Ishikawa (cell line): ENCODE results near the gene ACOXL.

Source experiments
- EP300 ChIP-seq: IDR thresholded peaks from 2 replicates; pipeline ENCODE4 v1.6.1; 2012; ENCODE audit warnings: borderline replicate concordance
- TAF1 ChIP-seq: IDR thresholded peaks from 2 replicates; pipeline ENCODE4 v1.6.1; 2012; ENCODE audit warnings: low read depth, mild to moderate bottlenecking
- YY1 ChIP-seq: IDR thresholded peaks from 2 replicates; pipeline ENCODE4 v1.6.1; 2012; ENCODE audit warnings: low read depth
- ZBTB7A ChIP-seq: IDR thresholded peaks from 2 replicates; pipeline ENCODE4 v1.6.1; 2012; ENCODE audit warnings: low read depth
- TF ChIP-seq, protein P1 (sequence below): IDR thresholded peaks from 2 replicates; pipeline ENCODE4 v1.6.1; 2012
- TF ChIP-seq, protein P2 (sequence below): IDR thresholded peaks from 2 replicates; pipeline ENCODE4 v1.6.1; 2012

DNA sequence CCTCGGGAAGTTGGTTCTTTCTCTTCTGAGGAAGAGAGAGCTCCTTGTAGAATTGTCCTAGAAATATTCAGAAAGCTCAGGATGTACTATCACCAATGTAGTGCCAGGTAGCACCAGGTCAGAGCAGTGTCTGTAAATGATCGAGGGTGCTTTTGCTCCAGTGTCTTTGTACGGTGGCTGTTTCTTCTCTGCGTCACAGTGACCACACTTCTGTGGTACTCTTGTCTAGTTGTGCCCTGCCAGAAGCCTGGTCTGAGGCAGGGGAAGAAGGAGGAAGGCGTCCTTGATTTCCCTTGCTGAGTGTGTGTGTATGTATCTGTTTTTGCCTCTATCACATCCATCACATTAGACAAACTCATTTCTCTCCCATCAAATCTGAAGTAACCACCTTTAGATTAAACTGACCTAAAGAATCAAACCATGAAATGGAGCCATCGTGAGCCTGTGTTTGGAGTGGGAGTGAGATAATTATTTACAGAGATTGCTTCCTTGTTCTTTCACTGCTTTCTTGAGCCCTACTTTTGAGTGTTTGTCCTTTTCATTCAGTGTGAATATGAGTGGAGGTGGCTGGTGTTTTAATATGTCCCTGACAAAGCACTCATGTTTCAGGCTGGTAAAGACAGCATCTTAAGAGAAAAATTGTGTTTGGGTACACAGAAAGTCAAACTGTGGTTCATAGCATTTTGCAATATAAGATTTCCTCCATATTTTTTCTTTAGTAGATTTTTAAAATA is 97.2 kb downstream of the ACOXL start:
- no peak for TF ChIP-seq YY1
- TF ChIP-seq TAF1: no peak
- TF ChIP-seq, protein P1, sequence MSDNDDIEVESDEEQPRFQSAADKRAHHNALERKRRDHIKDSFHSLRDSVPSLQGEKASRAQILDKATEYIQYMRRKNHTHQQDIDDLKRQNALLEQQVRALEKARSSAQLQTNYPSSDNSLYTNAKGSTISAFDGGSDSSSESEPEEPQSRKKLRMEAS: no peak
- no peak for TF ChIP-seq ZBTB7A
- TF ChIP-seq, protein P2, sequence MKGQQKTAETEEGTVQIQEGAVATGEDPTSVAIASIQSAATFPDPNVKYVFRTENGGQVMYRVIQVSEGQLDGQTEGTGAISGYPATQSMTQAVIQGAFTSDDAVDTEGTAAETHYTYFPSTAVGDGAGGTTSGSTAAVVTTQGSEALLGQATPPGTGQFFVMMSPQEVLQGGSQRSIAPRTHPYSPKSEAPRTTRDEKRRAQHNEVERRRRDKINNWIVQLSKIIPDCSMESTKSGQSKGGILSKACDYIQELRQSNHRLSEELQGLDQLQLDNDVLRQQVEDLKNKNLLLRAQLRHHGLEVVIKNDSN: no peak
- TF ChIP-seq EP300: no peak
